ENCODE measurements around the gene EIF1AD.
A peak's percentile ranks its signal among the peaks of the same experiment; 100 is the strongest.

EIF1AD gene

GRCh38 chr11:65992056-65992455 is 9.9 kb downstream of the EIF1AD start:
- H3K9me3 Mint-ChIP-seq = no peaks in the 10 kb centered on the region
- peaks cover 7% of the 10 kb centered on the region for H3K4me1 Mint-ChIP-seq
- H3K36me3 Mint-ChIP-seq = peaks cover 13% of the 10 kb centered on the region
- H3K27me3 Mint-ChIP-seq = no peaks in the 10 kb centered on the region
- H3K4me3 Mint-ChIP-seq = no peak overlapping the region
- ATAC-seq = no peak
- H3K27ac Mint-ChIP-seq = no peak overlapping the region

- H3K4me1 Mint-ChIP-seq = peaks cover 7% of the 10 kb centered on the region
- ATAC-seq = peak; percentile 99
- no peaks in the 10 kb centered on the region for H3K27me3 Mint-ChIP-seq
- H3K36me3 Mint-ChIP-seq = peaks cover 6% of the 10 kb centered on the region
- peak overlapping the region; percentile 70 for H3K27ac Mint-ChIP-seq
- no peaks in the 10 kb centered on the region for H3K9me3 Mint-ChIP-seq
- H3K4me3 Mint-ChIP-seq = no peak overlapping the region
Measured at GRCh38 chr11:65988791-65989592, 13.0 kb downstream of the EIF1AD start.

DNA sequence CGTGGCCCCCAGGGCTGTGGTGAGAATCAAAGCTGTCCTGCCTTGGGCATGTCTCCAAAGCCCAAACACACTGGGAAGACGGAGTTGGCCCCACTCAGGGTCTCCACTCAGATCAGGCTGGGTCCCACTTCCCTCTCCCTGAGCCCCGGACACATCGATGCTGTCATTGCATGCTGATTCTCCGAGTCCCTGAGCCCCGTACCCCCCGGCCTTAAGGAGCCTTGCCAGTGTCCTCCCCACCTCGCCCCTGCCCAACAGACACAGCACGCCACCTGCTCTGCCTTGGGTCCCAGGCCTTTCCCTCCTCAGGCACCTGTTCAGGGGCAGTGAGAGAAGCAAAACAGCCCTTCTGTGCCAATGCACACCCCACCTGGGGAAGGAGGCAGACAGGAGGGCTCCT is 14.6 kb downstream of the EIF1AD start:
- Mint-ChIP-seq H3K27ac (no peak overlapping the region), H3K27me3 (no peaks in the 10 kb centered on the region), H3K9me3 (no peaks in the 10 kb centered on the region), H3K4me1 (peaks cover 7% of the 10 kb centered on the region), H3K36me3 (peaks cover 6% of the 10 kb centered on the region), H3K4me3 (no peak overlapping the region)
- ATAC-seq = no peak

DNA sequence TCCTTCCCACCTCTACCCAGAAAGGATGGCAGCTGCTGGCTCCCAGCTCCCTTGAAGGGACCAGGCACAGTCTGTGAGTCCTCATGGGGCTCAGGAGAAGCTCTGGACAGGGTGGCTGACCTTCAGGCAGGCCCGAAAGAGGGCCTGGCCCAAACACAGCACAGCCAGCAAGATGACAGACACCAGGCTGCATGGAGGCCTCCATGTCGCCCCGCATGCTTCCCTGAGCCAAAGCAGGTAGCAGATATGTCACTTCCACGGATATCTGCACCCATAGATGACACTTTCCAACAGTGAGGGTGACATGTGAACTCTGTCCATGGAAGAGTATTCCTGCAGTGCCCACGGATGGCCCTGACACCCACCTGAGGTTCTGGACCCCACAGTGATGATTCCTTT is 18.4 kb downstream of the EIF1AD start:
- Mint-ChIP-seq H3K36me3 (peaks cover 10% of the 10 kb centered on the region), H3K4me1 (no peaks in the 10 kb centered on the region), H3K27me3 (no peaks in the 10 kb centered on the region), H3K9me3 (no peaks in the 10 kb centered on the region), H3K4me3 (no peak overlapping the region), H3K27ac (no peak overlapping the region)
- ATAC-seq = no peak

- no peaks in the 10 kb centered on the region for H3K9me3 Mint-ChIP-seq
- H3K27me3 Mint-ChIP-seq = no peaks in the 10 kb centered on the region
- no peak for ATAC-seq
- no peak overlapping the region for H3K4me3 Mint-ChIP-seq
- no peaks in the 10 kb centered on the region for H3K4me1 Mint-ChIP-seq
- no peak overlapping the region for H3K27ac Mint-ChIP-seq
- peaks cover 16% of the 10 kb centered on the region for H3K36me3 Mint-ChIP-seq
Measured at GRCh38 chr11:65982824-65983588, 19.0 kb downstream of the EIF1AD start.

GRCh38 chr11:65981972-65982823 is 19.8 kb downstream of the EIF1AD start:
- no peak overlapping the region for H3K4me3 Mint-ChIP-seq
- H3K4me1 Mint-ChIP-seq = no peaks in the 10 kb centered on the region
- H3K9me3 Mint-ChIP-seq = no peaks in the 10 kb centered on the region
- peaks cover 24% of the 10 kb centered on the region for H3K36me3 Mint-ChIP-seq
- no peak overlapping the region for H3K27ac Mint-ChIP-seq
- peak; percentile 22 for ATAC-seq
- H3K27me3 Mint-ChIP-seq = no peaks in the 10 kb centered on the region

DNA sequence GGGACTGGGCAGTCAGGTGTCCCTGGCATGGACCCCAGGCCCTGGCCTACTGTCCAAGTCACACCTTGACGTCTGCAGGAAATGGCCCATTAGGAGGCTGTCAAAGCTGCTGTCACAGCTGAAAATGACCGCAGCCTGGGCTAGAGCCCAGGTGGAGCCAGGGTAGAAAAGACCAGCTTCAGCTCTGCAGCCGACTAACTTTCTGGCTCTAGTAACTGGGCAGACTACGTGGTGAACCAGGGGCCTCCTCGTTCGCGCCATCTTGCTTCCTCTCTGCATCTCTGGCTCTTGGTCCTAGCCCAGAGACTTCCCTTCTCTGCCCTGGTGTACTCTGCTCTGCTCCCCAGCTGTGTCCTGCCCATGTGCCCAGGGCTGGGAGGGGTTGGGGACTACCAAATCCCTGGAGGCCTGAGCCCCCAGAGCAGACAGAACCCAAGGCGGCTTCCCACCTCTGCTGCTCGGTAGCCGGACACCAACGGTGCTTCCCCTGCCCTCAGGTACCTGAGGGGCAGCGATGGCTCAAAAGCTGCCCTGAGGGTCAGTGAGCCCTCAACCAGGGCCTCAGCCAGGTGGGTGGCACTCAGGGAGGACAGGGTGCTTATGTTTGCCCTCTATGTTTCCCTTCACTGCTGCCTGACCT is 20.7 kb downstream of the EIF1AD start:
- H3K27ac Mint-ChIP-seq = no peak overlapping the region
- no peaks in the 10 kb centered on the region for H3K27me3 Mint-ChIP-seq
- no peaks in the 10 kb centered on the region for H3K9me3 Mint-ChIP-seq
- H3K4me3 Mint-ChIP-seq = no peak overlapping the region
- H3K36me3 Mint-ChIP-seq = peaks cover 34% of the 10 kb centered on the region
- no peak for ATAC-seq
- H3K4me1 Mint-ChIP-seq = no peaks in the 10 kb centered on the region

- ATAC-seq = no peak
- Mint-ChIP-seq H3K27me3 (no peaks in the 10 kb centered on the region), H3K27ac (no peak overlapping the region), H3K4me1 (no peaks in the 10 kb centered on the region), H3K9me3 (no peaks in the 10 kb centered on the region), H3K4me3 (no peak overlapping the region), H3K36me3 (peaks cover 43% of the 10 kb centered on the region)
Measured at GRCh38 chr11:65979261-65979759, 22.6 kb downstream of the EIF1AD start.

GRCh38 chr11:65978391-65979238 is 23.3 kb downstream of the EIF1AD start:
- no peaks in the 10 kb centered on the region for H3K27me3 Mint-ChIP-seq
- H3K4me1 Mint-ChIP-seq = no peaks in the 10 kb centered on the region
- H3K36me3 Mint-ChIP-seq = peaks cover 47% of the 10 kb centered on the region
- no peak overlapping the region for H3K4me3 Mint-ChIP-seq
- no peak overlapping the region for H3K27ac Mint-ChIP-seq
- no peaks in the 10 kb centered on the region for H3K9me3 Mint-ChIP-seq
- ATAC-seq = no peak

GRCh38 chr11:65977621-65978390 is 24.2 kb downstream of the EIF1AD start:
- Mint-ChIP-seq H3K4me3 (no peak overlapping the region), H3K27me3 (no peaks in the 10 kb centered on the region), H3K9me3 (no peaks in the 10 kb centered on the region), H3K36me3 (peaks cover 55% of the 10 kb centered on the region), H3K27ac (no peak overlapping the region), H3K4me1 (no peaks in the 10 kb centered on the region)
- no peak for ATAC-seq

- Mint-ChIP-seq H3K27ac (no peak overlapping the region), H3K36me3 (peaks cover 68% of the 10 kb centered on the region), H3K4me1 (no peaks in the 10 kb centered on the region), H3K27me3 (no peaks in the 10 kb centered on the region), H3K9me3 (no peaks in the 10 kb centered on the region), H3K4me3 (no peak overlapping the region)
- ATAC-seq = no peak
Measured at GRCh38 chr11:65976216-65977176, 25.5 kb downstream of the EIF1AD start.

GRCh38 chr11:65975771-65976170 is 26.2 kb downstream of the EIF1AD start:
- ATAC-seq = no peak

More at GRCh38 chr11:65975771-65976170, 26.2 kb downstream of the EIF1AD start:
- Mint-ChIP-seq H3K4me3 (no peak overlapping the region), H3K4me1 (no peaks in the 10 kb centered on the region), H3K36me3 (peaks cover 70% of the 10 kb centered on the region), H3K9me3 (no peaks in the 10 kb centered on the region), H3K27me3 (no peaks in the 10 kb centered on the region), H3K27ac (peak overlapping the region; percentile 11)

Data from stimulated activated memory B cell treated with anti-CD40 and anti-IgM and Interleukin-4, amounts not matched to agents 10 μg/mL and 1 μg/mL and 100 μg/mL, for 72 hours (primary cell).